Activated T-helper 1 cell treated with Interleukin-2 at 50 U/mL for 16 hours (primary cell): Measurements from ENCODE around the gene CDC42BPG.

Experiments
- DNase-seq: peaks from one replicate; pipeline ENCODE4 v3.0.0-alpha.2; 2020; ENCODE audit warnings: low read depth

CDC42BPG gene

DNA sequence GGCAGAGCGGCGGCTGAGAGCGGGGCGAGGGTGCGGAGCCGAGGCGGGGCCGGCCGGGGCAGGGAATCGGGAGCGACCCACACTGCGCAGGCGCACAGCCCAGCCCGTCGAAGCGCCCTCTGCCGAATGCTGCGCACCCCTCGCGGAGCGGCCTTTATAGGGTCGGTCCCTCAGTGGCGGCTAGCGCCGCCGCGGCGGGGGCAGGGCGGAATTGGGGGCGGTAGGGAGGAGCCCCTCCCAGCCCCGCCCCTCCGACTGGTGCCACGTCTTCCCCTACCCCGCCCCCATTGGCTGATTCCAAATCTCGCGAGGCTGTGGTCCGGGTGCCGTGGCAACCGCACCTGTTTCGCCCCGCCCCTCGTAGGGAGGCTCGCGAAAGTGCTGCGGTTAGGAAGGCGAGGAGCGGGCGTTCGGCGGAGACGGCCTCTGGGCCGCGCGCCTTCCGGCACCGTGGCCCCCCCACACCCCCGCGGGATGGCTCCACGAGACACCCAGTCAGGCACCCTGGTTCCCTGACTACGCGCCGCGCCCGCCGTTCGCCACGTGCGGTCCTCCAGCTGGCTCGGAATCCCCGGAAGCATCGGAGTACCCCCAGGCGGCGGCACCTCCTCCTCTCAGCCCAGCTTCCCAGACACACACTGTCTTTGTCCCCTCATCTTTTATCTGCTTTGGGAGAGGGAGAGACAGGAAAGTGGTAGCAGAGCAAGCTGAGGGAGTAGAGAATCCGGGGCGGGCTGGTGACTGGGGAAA lies 34.2 kb upstream of the CDC42BPG start, which contains the start of gene EHD1:
TSS of gene EHD1 (minus strand) at position 128 of the 750 bp plus-strand sequence. CDS start 157 bp downstream, outside the sequence.
- peak; percentile 100 for DNase-seq

DNA sequence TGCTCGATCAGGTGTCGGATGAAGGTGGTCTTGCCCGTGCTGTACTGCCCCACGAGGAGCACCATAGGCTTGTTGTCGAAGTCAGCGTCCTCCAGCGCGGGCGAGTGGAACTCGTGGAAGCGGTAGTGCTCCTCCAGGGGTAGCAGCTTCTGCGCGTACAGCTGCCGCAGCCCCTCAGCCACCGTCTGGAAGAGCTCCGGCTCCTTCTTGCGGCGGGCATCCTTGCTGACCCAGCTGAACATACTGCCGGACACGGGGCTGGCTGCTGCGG lies 33.7 kb upstream of the CDC42BPG start:
- no peak for DNase-seq

DNA sequence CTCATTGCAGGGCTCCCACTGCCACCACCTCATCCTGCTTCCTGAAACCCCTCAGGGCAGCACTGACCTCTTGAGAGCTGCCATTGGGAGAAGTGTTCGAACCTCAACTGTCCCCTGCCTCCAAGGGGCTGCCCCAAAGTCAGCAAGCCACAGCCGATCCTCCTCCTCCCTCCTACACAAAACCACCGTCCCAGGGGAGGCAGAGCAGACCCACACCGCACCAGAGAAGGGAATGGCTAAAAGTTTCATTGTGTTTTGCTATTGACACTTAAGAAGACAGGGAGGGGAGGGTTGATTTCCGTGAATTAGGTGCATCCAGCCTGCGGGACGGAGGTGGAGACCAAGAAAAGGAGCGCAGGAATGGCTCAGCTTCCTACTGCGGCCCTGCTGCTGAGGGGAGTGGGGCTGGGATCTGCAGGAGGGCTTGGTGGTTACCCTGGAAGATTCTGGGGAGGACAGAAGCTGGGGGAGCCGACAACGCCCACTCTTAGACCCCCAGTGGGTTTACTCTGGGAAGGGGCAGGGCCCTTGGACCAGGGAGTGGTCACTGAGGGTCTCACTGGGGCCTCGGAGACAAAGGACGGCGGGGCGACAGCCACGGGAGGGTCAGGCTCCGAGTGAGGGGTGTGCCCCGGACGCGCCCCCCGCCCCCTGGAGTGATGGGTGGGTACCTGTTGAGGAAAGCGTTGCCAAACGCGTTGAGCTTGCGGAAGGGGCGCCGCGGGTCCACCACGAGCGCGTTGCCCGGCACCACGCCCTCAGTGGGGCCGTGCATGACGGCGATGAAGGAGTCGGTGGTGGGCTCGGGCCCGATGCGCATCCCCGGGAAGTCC lies 33.2 kb upstream of the CDC42BPG start:
- DNase-seq, result no peak

DNA sequence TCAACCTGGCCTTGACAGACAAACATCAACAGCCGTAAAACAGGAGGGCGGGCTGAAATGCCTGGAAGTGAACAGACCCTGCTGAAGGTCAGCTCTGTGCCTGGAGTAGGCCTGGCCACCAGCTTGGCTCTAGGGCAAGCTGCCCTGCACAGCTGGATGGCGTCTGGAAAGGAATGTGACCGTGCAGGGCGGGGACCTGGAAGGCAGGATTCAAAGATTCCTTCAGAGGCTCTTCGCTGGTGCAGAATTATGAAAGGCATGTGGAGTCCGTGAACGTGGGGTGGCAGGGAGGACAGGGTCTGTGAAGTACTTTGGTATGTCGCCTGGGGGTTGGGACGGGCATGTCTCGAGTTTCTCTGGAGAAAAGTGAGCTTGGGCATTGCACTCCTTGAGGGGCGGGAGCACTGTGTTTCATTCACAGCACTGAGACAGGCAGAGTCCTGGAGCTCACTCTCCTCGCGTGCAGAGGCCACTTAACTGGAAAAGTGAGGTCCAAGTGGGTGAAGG lies 32.4 kb upstream of the CDC42BPG start:
- no peak for DNase-seq

DNA sequence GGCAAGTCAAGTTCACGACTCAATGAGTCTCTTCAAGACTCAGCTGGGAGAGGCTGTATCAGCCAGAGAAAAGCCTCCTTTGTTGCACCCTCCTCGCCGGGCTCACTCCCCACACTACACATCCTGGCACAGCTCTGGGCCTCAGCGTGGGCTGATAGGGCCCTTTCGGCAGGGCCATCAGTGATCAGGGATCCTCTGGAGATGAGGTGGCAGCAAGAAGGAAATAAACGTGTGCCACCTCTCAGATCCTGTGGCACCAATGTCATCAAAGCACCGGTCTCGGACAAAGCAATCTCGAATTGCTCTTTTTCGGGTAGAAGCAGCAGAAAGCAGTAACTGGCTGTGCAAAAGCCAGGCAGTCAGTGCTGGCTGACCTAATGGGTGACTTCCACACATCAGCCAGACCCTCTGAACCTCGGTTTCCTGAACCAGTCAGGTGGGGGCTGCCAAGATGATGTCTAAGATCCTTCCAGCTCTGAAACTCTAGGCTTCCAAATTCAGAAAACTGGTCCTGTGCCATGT lies 31.8 kb upstream of the CDC42BPG start:
- DNase-seq, result no peak

DNA sequence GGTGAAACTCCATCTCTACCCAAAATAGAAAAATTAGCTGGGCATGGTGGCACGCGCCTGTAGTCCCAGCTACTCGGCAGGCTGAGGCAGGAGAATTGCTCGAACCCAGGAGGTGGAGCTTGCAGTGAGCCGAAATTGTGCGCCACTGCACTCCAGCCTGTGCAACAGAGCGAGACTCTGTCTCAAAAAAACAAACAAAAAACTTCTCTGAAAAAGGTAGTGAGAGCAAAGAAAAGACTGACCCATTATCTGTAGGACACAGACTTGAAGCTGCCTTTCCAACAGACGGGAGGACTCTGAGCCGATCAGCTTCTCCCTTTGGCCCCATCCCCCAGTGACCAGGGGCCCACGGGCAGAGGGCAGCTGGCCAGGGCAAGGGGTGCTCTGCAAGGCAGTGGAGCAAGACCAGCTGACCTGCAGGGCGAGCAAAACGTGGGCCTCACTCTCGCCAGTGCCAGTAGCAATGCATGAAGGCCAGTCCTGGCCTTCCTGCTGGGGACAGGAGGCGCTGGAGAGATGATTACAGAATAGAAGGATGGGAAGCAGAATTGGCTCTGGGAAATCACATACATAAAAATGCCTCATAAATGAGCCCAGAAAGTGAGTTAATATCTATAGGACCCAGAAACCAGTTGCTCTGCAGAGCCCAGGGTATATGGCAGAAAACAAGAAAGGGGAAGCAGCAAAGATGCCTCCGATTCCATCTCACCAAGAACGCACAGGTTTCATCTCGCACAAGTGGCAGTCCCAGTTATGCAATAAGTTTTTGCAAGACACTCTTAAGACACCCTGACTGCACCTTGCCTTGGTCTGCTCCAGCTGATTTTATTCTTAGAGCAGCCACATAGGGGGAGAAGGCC lies 31.1 kb upstream of the CDC42BPG start:
- DNase-seq, result no peak

DNA sequence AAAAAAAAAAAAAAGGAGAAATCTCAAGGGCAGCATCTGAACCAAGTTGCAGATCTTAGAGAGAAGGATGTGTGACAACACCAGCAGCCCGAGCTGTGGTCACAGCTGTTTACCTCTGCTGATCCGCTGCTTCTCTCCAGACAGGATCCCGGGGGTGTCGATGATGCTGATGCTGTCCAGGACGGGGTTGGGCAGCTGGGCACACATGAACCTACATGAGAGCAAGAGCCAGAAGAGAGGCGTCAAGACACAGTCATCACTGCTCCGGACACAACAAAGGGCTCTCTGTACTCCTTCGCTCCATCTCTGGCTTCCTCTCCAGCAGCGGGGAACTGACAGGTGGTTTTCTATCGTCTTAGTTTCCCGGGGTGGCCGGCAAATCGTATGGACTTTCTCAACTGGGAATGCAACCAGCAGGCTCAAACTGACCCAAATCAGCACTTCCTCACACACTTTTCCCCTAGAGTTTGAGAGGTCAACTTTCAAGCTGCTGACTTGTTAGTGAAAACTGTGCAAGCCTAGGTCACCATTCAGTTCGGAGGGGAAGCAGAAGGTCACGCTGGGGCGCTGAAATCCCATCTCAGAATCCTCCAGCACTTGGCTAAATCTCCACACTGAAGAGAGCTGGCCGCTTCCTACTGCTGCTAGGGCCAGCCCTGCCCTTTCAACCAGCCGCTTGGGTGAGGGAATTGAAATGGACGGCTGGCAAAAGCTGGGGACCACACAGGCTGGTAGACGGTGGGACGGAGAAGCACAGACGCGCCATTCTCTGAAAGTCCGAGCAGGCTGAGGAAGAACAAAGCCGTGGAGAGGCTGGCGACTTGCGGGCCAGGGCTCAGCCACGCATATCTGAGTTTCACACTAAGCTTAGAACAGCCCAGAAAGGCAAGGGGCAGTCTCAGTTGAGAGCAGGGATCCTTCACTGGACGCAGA lies 30.1 kb upstream of the CDC42BPG start:
- no peak for DNase-seq

DNA sequence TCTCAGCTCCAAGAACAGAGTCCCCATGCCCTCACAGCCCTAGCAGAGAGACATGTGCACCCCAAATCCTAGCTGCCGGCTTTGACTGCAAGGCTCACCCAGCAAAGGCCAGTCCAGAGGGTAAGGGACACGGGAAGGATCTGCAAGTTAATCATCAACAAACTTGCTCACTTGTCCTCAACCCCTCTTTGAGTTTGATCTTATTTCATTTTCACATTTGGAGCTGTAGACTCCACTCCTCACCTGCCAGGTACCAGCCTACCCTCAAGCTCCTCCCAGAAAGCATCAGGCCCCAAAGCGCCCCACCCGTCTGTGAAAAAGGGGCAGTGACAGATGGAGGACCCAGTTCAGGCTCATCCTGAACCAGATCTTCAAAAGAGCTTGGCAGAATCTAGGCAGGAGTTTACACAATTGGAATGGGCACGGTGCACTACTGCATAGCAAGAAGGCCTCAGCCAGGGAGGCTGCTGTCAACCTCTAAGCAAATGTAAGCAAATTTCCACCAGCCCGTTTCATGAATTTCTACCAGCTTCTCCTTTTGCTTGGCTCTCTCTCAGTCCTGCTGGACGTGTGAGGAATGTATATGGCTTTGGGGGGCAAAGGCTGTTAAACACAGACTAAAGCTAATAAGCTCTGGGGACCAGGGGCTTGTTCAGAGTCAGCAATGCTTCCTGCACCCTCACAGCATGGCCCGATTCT lies 28.5 kb upstream of the CDC42BPG start:
- no peak for DNase-seq

DNA sequence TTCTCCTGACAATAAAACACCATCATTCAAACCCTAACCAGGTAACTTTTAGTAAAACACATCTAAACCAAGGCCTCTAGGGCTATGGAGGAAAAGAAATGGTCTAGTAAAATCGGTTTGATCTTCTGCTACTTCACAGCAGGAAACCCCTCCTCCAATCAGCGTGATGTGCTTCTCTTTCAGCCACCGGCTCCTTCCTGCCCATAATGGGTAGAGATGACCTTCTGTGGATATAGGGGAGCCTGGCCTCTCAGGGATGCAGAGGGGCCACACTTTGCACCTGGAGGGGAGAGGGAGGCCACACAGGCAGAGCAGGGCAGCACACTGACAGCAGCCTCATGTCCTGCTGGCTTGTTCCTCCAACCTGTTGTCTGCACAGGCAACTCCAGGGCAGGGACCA lies 27.0 kb upstream of the CDC42BPG start:
- no peak for DNase-seq

DNA sequence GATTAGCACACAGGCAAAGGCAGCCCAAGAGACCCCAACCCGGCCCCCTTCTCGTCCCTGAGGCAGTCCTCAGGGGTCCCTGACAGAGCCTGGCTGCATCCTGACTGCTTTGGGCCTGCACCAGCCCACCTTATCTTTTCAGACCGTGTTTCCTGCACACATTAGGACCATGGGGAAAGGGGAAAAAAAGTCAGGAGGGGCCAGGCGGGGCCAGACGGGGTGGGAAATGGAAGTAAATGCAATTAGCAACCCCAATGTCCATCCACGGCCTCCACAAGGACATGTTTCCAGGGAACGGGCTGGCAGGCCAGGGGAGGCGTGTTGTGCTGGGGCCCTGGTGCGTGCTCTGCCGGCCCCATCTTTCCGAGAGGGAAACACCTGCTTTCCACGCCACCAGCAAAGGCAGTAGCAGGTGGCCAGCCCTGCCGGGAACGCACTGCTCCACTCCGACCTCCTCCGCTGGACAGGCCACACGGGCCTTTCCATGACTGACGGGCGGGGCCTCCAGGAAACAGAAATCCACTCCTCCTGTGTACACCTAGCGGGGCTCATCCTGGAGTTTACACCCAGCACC lies 26.5 kb upstream of the CDC42BPG start:
- no peak for DNase-seq

DNA sequence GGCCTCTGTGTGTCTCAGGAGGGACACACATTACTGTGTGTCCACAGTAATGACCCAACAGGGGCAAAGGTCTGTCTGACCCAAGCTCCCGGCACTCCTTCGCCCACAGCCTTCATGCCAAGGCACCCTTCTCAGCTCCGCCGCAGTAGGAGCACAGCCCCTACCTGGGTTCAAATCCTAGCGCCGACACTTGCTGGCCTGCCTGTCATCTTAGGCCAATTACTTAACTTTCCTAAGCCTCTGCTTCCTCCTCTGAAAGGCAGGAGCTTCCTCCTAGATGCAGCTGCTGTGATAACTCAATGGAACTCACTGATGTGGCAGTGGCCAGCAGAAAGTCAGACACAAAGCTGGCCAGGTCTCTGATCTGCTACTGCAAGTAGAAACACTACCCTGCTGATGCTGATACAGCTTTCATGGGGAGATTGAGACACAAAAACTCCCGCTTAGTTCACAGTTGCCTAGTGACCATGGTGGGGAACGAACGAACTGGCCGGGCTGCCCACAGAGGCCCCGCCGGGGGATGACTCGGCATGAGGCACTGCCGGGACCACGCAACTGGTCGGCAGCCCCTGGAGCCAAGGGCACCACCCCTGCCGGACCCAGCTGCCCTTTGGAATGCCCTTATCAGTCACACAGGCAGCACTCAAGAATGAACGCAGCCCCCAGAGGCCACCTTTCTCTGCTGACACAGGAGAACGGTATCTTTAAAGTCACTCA lies 25.9 kb upstream of the CDC42BPG start:
- no peak for DNase-seq

DNA sequence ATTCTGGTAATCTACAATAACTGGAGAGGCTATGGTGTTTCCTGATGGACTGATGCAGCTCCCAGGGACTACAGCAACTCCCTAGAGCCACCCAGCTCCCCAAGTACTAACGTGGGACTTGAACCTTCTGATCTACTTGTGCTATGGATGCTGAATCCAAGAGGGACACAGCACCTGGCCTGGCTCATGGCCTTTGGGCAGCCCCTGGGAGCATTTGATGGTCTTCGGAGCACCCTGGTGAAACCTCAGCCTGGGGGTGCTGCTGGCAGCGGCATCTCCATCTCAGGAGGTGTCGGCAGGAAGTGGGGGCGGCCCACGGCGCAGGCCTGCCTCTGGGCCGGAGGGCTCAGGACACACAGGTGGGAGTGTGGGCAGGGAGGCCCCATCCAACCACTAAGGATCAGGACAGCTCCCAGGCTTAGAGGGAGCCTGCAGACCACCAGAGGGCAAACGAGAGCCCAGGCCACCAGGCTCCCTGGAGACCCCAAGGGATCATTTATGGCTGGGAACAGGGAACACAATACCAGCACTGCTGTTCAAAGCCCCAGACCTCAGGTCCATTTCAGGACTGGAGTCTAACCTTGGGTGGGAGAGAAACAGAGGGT lies 25.2 kb upstream of the CDC42BPG start:
- DNase-seq, result no peak

DNA sequence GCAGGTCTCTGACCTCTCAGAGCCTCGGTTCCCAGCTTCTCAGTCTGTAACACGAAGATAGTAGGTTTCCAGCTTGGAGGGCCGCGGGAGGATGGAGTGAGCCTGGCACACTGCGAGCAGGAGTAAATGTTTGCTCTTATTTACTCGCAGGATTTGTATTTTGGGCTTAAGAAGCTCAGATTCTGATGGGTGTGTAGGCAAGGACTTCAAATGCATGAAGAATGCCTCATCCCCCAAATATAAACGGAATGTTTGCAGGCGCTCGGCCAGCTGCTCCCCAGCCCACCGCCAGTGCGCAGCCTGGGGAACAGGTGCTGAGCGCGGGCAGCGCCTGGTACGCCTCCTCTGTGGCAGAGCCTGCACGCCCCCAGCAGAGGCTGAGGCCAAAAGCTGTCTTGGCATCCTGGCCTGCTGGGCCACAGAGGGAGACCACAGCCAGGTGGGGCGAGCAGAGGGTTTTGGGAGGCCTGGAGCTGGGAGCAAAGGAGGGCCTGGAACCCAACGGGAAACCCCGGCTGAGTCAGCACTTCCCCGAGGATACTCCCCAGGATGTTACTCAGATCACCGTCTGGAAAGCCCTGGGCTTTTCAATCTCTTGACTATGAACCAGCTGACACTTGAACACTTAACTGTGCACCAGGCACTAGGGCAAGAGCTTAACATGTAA lies 24.6 kb upstream of the CDC42BPG start:
- no peak for DNase-seq

DNA sequence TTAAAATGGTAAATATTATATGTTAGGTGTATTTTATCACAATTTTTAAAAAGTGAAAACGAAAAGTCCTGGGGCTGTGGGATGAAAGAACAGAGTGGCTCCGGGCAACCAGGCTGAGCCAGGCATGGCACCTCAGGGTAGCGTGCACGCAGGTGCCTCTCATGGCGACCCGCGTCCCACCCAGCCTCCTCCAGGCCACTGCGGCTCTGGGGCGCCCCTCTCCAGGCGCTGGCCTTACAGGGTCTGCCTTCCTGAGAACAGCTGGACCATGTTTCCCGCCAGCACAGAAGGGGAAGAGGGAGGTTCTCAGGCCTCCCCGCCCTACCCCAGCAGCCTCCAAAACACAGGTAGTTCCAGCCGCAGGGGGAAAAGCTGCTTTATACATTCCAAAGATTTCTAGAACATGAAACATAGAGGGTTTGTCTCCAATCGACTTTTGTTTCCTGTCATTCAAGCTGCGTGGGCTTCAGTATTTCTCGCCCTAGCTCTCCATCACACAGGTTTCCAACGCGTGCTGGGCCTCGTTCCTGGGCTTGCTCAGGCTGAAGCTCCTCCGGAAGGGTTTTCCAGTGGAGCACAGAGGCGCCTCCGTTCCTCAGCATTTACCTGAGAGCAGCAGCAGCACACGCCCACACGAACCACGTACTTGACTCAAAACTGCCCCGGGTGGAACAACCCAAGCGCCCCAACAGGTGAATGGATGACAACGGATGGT lies 23.5 kb upstream of the CDC42BPG start:
- no peak for DNase-seq

DNA sequence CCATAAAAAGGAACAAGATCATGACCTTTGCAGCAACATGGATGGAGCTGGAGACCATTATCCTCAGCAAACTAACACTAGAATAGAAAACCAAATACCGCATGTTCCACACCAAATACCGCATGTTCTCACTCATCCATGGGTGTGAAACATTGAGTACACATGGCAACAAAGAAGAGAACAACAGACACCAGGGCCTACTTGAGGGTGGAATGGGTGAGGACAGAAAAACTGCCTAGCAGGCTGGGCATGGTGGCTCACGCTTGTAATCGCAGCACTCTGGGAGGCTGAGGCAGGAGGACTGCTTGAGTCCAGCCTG lies 21.7 kb upstream of the CDC42BPG start:
- no peak for DNase-seq

DNA sequence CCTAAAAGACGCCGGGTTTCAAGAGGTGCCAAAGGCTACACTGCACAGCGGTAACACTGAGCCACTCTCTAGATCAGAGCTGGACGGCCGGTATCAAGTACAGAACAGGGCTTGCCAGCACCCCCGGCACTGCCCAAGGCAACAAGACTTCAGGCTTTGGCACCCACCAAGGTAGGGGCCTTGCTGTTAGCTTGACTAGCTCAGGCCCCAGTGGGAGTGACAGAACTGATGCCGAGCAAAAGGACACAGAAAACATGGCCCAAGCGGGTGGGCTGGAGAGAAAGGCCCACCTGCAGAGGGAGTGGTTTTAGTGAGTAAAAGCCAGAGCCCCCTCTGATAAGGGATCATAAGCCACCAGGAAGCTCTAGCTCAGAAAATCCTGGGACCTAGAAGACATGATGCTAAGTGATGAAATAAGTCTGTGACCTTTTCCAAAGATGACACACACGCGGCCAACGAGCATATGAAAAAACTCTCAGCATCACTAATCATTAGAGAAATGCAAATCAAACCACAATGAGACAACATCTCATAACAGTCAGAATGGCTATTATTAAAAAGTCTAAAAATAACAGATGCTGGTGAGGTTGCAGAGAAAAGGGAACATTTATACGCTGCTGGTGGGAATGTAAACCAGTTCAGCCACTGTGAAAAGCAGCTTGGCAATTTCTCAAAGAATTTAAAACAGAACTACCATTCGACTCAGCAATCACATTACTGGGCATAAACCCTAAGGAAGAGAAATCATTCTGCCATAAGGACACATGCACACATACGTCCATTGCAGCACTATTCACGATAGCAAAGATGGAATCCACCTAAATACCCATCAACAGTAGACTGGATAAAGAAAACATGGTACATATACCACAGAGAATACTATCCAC lies 21.1 kb upstream of the CDC42BPG start:
- no peak for DNase-seq
